HEK293 (cell line): ENCODE results near the gene CIB4.

Experiments
- CTCF ChIP-seq: fragments of 450-650 bp; formaldehyde crosslinking; IDR thresholded peaks from 2 replicates; pipeline ENCODE4 v1.5.1; 2016; ENCODE audit warnings: missing biosample characterization, missing genetic modification characterization
- MYNN ChIP-seq: fragments of 450-650 bp; formaldehyde crosslinking; IDR thresholded peaks from 2 replicates; pipeline ENCODE4 v1.5.1; 2016; ENCODE audit warnings: missing biosample characterization, missing genetic modification characterization, borderline replicate concordance
- PRDM1 ChIP-seq: fragments of 450-650 bp; formaldehyde crosslinking; IDR thresholded peaks from 2 replicates; pipeline ENCODE4; 2016; ENCODE audit warnings: missing biosample characterization, missing genetic modification characterization
- ZNF133 ChIP-seq: fragments of 450-650 bp; formaldehyde crosslinking; IDR thresholded peaks from 2 replicates; pipeline ENCODE4 v1.5.1; 2016; ENCODE audit warnings: missing biosample characterization, missing genetic modification characterization
- ZNF148 ChIP-seq: fragments of 450-650 bp; formaldehyde crosslinking; IDR thresholded peaks from 2 replicates; pipeline ENCODE4 v1.5.0; 2017; ENCODE audit warnings: missing biosample characterization, missing genetic modification characterization, borderline replicate concordance
- ZNF266 ChIP-seq: fragments of 450-650 bp; formaldehyde crosslinking; IDR thresholded peaks from 2 replicates; pipeline ENCODE4 v1.5.1; 2016; ENCODE audit warnings: missing biosample characterization, missing genetic modification characterization, low read depth
- ZNF514 ChIP-seq: fragments of 450-650 bp; formaldehyde crosslinking; IDR thresholded peaks from 2 replicates; pipeline ENCODE4 v1.5.1; 2016; ENCODE audit warnings: missing biosample characterization, missing genetic modification characterization
- ZNF530 ChIP-seq: fragments of 450-650 bp; formaldehyde crosslinking; IDR thresholded peaks from 2 replicates; pipeline ENCODE4 v1.5.1; 2016; ENCODE audit warnings: low read depth, missing biosample characterization, missing genetic modification characterization
- ZNF621 ChIP-seq: fragments of 450-650 bp; formaldehyde crosslinking; IDR thresholded peaks from 2 replicates; pipeline ENCODE4 v1.5.1; 2017; ENCODE audit warnings: missing biosample characterization, missing genetic modification characterization
- ZNF623 ChIP-seq: fragments of 450-650 bp; formaldehyde crosslinking; IDR thresholded peaks from 2 replicates; pipeline ENCODE4 v1.5.1; 2016; ENCODE audit warnings: missing biosample characterization, missing genetic modification characterization
- ZNF707 ChIP-seq: fragments of 450-650 bp; formaldehyde crosslinking; IDR thresholded peaks from 2 replicates; pipeline ENCODE4 v1.5.1; 2016; ENCODE audit warnings: missing biosample characterization, missing genetic modification characterization
- ZNF843 ChIP-seq: fragments of 450-650 bp; formaldehyde crosslinking; IDR thresholded peaks from 2 replicates; pipeline ENCODE4 v1.5.1; 2016; ENCODE audit warnings: missing biosample characterization, missing genetic modification characterization
- TF ChIP-seq, protein P1 (sequence below): fragments of 450-650 bp; formaldehyde crosslinking; IDR thresholded peaks from 2 replicates; pipeline ENCODE4 v1.5.1; 2016; ENCODE audit warnings: missing biosample characterization, missing genetic modification characterization
- TF ChIP-seq, protein P2 (sequence below): fragments of 450-650 bp; formaldehyde crosslinking; IDR thresholded peaks from 2 replicates; pipeline ENCODE4 v1.5.1; 2016; ENCODE audit warnings: missing biosample characterization, missing genetic modification characterization

GRCh38 chr2:26563686-26564085 is 77.5 kb downstream of the CIB4 start:
- TF ChIP-seq ZNF623 (tag by site-specific recombination) (no peak), ZNF843 (tag by site-specific recombination) (no peak), ZNF266 (no peak), PRDM1 (tag by site-specific recombination) (no peak), CTCF (no peak), ZNF621 (tag by site-specific recombination) (no peak), ZNF133 (tag by site-specific recombination) (no peak), ZNF707 (no peak), ZNF148 (tag by site-specific recombination) (no peak), ZNF514 (tag by site-specific recombination) (no peak), ZNF530 (tag by site-specific recombination) (no peak), MYNN (tag by site-specific recombination) (no peak)
- TF ChIP-seq, protein P1, sequence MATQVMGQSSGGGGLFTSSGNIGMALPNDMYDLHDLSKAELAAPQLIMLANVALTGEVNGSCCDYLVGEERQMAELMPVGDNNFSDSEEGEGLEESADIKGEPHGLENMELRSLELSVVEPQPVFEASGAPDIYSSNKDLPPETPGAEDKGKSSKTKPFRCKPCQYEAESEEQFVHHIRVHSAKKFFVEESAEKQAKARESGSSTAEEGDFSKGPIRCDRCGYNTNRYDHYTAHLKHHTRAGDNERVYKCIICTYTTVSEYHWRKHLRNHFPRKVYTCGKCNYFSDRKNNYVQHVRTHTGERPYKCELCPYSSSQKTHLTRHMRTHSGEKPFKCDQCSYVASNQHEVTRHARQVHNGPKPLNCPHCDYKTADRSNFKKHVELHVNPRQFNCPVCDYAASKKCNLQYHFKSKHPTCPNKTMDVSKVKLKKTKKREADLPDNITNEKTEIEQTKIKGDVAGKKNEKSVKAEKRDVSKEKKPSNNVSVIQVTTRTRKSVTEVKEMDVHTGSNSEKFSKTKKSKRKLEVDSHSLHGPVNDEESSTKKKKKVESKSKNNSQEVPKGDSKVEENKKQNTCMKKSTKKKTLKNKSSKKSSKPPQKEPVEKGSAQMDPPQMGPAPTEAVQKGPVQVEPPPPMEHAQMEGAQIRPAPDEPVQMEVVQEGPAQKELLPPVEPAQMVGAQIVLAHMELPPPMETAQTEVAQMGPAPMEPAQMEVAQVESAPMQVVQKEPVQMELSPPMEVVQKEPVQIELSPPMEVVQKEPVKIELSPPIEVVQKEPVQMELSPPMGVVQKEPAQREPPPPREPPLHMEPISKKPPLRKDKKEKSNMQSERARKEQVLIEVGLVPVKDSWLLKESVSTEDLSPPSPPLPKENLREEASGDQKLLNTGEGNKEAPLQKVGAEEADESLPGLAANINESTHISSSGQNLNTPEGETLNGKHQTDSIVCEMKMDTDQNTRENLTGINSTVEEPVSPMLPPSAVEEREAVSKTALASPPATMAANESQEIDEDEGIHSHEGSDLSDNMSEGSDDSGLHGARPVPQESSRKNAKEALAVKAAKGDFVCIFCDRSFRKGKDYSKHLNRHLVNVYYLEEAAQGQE (tag by site-specific recombination) = no peak
- TF ChIP-seq, protein P2, sequence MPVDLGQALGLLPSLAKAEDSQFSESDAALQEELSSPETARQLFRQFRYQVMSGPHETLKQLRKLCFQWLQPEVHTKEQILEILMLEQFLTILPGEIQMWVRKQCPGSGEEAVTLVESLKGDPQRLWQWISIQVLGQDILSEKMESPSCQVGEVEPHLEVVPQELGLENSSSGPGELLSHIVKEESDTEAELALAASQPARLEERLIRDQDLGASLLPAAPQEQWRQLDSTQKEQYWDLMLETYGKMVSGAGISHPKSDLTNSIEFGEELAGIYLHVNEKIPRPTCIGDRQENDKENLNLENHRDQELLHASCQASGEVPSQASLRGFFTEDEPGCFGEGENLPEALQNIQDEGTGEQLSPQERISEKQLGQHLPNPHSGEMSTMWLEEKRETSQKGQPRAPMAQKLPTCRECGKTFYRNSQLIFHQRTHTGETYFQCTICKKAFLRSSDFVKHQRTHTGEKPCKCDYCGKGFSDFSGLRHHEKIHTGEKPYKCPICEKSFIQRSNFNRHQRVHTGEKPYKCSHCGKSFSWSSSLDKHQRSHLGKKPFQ (tag by site-specific recombination) = no peak
